Omental fat pad (tissue), 4 donors: ENCODE results near the gene CLEC7A. TPM values are rescaled to one million over a fixed set of nuclear protein-coding genes. Genes with fewer than 3 reads are reported as not detected.

Experiments
- ATAC-seq: fragments of 150-250 bp; one replicate; pipeline ENCODE4 v1.9.1; 2016; ENCODE audit warnings: mild to moderate bottlenecking, moderate library complexity; ENCODE audit not compliant: low FRiP score
- DNase-seq: peaks from one replicate; pipeline ENCODE4 v3.0.0-alpha.2; 2019; ENCODE audit warnings: low spot score
- CTCF ChIP-seq, 3 donors: fragments of 450-650 bp; IDR thresholded peaks; one replicate each; pipeline ENCODE4 v1.5.1; 2016 to 2017; ENCODE audit warnings: antibody characterized with exemption in 3 of 3, mild to moderate bottlenecking in 3 of 3, moderate library complexity in 2 of 3
- total RNA-seq, 4 donors: library from RNA; depleted of rRNA; stranded (reverse); fragments of >200 nt; gene quantifications; one replicate each; pipeline ENCODE4 v1.1.0, GENCODE V29; 2016

Gene CLEC7A
- total RNA-seq, 4 donors from 2014 or later: 12.6 to 27.6 (median 18.8) TPM

GRCh38 chr12:10170216-10170615 is 40.2 kb upstream of the CLEC7A start:
- TF ChIP-seq CTCF (IDR thresholded peaks at IDR 0.05): no peak
- ATAC-seq (no peak), DNase-seq (no peak)

- ATAC-seq: no peak
These were observed 39.1 kb upstream of the CLEC7A start for GRCh38 chr12:10169104-10169503.

GRCh38 chr12:10167599-10167998 is 37.6 kb upstream of the CLEC7A start:
- ATAC-seq (no peak), DNase-seq (no peak)
- TF ChIP-seq CTCF (IDR thresholded peaks at IDR 0.05): no peak

More at GRCh38 chr12:10169104-10169503, 39.1 kb upstream of the CLEC7A start:
- TF ChIP-seq CTCF (IDR thresholded peaks at IDR 0.05): no peak
- DNase-seq: no peak

- DNase-seq (no peak), ATAC-seq (no peak)
- TF ChIP-seq CTCF (IDR thresholded peaks at IDR 0.05): no peak
These were observed 35.4 kb upstream of the CLEC7A start for GRCh38 chr12:10165421-10165820.

GRCh38 chr12:10163084-10163483 is 33.1 kb upstream of the CLEC7A start:
- no peak for ATAC-seq
- no peak for TF ChIP-seq CTCF (IDR thresholded peaks at IDR 0.05)
- DNase-seq: no peak

- no peak for TF ChIP-seq CTCF (IDR thresholded peaks at IDR 0.05)
- ATAC-seq: peak; percentile 32
- no peak for DNase-seq
These were observed 30.8 kb upstream of the CLEC7A start for GRCh38 chr12:10160617-10161385.

GRCh38 chr12:10159280-10159679 is 29.3 kb upstream of the CLEC7A start:
- DNase-seq (no peak), ATAC-seq (no peak)
- TF ChIP-seq CTCF (IDR thresholded peaks at IDR 0.05): no peak
